ENCODE measurements around the gene GTF2H2C_2.
"Not testable (repeated sequence)": the region's sequence is repeated elsewhere in the genome, so short reads cannot be mapped to it uniquely, and the experiment has no call there.

GTF2H2C_2 gene

DNA sequence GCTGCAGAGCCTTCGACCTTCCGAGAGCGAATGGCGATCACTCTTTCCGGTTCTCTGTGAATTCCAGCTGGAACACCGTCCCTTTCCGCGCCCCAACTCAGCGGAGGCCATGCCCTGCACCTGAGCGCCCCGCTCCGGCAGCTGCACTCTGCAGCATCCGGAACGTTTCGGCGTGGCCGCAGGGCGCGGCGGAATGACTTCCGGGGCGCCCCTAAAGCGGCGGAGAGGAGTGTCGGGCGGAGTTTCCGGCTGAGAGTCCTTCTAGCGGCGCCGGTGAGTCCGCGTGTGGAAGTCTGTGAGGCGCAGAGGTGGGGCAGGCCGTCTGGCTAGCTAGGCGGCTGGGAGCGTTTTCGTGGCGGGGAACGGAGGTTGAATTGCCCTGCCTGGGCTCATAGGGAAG, at the start of gene GTF2H2C_2:
TSS of gene GTF2H2C_2 (plus strand) at position 252 of the 400 bp plus-strand sequence.
- not testable (repeated sequence) for DNase-seq (ENCODE audit: low spot score)

DNA sequence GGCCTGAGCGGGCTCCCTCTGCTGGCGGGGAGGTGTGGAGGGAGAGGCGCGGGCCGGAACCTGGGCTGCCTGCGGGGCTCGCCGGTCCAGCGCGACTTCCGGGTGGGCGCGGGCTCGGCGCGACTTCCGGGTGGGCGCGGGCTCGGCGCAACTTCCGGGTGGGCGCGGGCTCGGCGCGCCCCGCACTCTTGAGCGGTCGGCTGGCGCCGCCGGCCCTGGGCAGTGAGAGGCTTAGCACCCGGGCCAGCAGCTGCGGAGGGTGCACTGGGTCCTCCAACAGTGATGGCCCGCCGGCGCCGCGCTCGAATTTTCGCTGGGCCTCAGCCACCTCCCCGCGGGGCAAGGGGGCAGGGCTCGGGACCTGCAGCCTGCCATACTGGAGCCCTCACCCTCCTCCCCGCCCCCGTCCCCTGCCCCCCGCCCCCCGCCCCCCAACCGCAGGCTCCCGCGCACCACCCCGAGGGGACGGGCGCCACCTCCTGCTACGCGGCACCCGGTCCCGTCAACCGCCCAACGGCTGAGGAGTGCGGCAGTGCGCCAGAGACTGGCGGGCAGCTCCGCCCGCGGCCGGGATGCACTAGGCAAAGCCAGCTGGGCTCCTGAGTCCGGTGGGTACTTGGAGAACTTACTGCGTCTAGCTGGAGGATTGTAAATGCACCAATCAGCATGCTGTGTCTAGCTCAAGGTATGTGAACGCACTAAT, 14.0 kb upstream of the GTF2H2C_2 start:
- DNase-seq (ENCODE audit: low spot score), result not testable (repeated sequence)

DNA sequence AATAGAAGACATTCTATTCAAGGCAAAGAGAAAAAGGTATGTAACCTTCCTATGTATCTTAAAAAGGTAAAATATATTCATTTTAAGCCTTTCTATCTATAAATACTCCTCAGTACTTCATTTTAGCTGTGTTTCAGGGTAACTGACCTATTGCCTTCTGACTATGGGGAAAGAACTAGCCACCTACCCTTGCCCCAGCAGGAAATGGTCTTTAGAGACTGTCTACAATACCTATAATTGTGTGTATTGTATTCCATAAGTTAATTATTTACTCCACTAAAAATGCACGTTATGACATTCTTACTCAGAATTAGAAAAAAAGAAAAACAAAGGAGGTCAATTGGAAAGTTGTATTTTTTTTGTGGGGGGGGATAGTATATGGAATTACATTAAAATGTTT, 6.2 kb downstream of the GTF2H2C_2 start:
- not testable (repeated sequence) for DNase-seq (ENCODE audit: low spot score)

DNA sequence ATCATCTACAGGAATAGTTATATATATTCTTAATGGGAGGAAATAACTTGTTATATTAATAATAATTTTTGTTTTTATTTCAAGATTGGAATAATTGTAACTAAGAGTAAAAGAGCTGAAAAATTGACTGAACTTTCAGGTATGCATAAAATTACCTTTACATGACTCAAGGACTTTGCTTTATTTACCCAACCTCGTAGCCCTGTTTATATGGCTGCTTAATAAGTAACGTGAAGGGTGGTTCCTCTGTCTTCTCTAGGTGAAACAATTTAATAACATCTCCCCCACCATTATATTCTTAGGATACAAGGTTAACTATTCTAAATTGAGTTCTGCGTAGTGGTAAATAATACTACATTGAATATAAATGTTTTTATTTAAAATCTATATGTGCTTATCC, 8.0 kb downstream of the GTF2H2C_2 start:
- not testable (repeated sequence) for DNase-seq (ENCODE audit: low spot score)

DNA sequence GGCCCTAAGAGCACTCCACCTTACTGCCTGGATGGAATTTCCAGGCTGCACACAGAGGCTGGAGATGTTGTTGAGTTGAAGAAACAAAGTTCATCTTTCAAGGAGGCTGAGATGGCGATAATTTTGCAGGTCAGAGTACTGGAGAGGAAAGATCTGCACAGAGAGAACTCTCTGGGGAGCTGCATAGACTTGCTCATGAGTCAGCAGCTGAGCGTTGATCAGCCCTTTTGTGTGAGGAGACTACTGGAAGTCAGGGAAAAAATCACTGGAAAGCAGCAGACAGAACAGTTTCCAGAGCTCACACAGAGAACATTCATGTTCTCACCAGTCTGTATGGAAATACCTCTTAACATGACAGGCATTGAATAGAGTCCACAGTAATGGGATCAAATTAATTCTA, 23.4 kb downstream of the GTF2H2C_2 start:
- not testable (repeated sequence) for DNase-seq (ENCODE audit: low spot score)

DNA sequence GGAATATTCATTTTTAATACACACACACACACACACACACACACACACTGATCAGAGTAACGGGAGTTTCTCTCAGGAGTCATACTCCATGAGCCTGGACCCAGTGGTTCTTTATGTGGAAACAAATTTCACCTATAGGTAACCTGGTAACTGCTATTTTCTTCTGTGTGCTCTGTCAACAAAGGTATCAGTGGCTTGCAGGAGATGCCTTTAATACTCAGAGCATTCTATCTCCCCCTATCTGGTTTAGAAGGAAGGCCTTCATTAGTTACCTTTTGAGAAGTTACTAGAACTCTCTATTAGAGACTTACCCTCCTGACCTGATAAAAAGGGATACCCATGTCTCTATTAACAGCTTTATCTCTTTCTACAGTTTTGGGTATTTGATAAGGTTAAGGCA, 34.4 kb downstream of the GTF2H2C_2 start:
- DNase-seq (ENCODE audit: low spot score), result not testable (repeated sequence)

DNA sequence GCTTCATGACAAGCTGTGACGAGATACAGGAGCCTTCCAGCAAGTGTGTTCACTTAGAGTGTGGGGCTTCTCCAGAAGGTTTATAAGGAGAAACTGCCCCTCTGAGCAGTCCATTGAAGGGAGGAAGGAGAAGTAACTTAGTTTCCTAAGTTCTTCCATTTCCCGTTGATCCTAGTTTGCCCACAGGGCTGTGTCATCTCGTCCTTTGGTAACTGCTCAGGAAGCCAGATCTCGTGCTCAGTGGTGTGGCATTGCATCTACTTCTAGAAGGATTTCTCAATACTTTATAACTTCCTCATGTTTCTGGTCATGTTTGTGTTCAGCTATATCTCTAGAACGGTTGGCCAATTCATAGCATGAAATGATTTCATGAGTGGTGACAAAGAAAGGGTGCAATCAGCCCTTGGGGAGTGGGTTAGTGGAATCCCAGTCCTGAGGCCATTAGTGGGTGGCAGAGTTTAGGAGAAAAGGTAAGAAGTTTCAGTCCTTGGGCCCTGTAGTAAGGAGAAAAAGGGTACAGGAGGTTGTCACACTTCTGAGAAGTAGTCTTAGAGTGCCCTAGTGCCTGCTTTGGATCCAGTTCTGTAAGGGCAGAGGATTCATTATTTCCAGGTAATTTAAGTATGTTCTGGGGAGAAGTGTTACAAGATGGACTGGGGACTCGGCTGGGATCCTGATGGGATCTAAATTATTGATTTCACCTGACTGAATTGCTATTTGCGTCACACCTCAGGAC, 36.2 kb downstream of the GTF2H2C_2 start:
- DNase-seq (ENCODE audit: low spot score), result not testable (repeated sequence)

DNA sequence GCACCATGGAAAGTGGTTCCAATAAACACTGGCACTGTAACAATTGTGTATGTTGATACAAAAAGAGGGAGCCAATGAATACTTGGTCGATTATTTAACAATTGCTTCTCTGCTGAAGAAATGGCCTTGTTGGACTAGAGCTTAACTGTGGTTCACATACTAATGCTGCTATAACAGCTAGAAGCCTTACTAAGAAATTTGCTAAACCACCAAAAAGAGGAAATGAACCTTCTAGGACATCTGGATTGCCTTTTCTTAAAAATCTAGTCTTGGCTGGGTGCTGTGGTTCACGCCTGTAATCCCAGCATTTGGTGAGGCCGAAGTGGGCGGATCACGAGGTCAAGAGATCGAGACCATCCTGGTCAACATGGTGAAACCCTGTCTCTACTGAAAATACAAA, 41.9 kb downstream of the GTF2H2C_2 start:
- DNase-seq (ENCODE audit: low spot score), result not testable (repeated sequence)

DNA sequence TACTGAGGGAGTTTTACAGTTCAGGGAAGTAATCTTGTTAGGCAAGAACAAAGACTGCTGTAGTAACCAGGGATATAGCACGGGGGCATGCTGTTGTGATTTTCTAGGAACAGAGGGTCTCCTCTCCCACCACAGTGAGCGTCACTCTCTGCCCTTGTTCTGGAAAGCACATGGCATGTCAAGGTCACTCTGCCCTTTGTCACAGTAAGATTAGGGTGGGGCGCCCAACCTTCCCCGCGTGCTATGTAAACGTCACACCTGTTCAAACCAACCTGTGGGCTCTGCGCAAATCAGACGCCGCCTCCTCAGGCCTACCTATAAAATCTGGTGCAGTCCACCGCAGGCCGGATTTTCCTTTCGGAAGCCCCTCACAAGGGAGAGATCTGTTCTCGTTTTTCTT, 44.0 kb downstream of the GTF2H2C_2 start:
- not testable (repeated sequence) for DNase-seq (ENCODE audit: low spot score)

DNA sequence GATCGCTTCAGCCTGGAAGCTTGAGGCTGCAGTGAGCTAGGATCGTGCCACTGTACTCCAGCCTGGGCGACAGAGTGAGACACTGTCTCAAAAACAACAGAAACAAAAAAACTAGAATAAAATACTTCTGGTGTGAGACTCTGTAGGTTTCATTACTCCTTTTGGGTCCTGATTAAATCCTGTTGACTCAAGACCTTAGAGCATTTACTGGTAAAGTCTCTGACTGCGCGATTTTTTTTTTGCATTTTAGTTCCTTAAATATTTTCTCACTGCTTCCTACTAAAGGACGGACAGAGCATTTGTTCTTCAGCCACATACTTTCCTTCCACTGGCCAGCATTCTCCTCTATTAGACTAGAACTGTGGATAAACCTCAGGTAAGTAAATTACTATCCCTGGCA, 46.8 kb downstream of the GTF2H2C_2 start:
- DNase-seq (ENCODE audit: low spot score), result not testable (repeated sequence)

DNA sequence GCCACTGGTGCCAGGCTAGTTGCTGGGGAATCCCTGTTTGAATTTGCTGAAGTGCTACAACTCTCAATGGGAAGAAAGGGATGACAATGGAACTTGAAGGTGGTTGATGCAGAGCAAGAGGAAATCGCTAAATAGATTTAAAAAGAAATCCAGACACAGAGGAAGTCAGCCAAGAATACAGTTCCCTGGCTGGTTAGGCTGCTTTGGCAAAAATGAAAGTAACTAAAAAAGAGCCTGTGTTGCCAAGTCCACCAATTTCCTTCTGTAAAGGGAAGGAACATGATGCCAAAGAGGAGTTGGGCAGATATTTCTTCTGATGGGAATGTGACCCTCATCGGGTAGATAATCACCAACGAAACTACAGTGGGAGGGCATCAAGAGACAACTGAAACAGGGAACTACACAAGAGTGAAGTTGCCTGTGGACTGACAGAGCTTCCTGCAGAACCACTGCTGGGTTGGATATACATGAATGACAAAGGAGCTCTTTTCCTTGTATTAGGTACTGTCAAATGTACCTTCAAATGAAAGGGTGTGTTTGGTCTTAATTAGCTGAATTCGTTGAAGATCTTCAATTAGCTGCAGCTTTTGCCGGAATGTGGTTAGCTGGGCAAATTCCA, 49.0 kb downstream of the GTF2H2C_2 start:
- not testable (repeated sequence) for DNase-seq (ENCODE audit: low spot score)

DNA sequence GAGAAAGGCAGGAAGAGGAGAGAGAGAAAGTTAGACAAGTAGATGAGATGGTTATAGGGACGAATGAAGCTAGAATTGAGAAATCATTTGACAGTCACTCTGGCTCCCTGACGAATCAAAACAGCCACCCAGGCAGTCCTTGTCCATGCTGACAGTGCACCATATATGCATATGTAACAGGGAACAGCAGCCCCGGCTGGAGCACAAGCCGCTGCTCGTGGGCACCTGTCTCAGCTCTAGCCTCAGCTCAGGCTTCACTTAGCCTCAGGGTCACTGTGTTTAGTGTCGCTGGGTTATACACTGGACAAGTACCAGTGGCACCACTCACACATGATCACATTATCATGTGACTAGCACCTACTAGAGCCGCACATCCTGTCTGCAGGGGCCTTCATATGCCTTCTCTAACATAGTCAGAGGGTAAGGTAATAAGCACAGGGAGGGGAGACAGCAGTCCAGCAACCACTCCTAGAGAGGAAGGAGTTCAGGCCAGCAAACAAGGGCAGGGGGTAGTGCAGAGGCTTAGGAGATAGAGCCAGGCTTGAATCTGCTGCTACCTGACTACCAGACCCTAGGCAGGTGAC, 54.9 kb downstream of the GTF2H2C_2 start:
- not testable (repeated sequence) for DNase-seq (ENCODE audit: low spot score)

All from left forelimb (tissue), 1 donor.